IgD-negative memory B cell (primary cell): Measurements from ENCODE around the gene TBC1D12. TPM values are rescaled to one million over a fixed set of nuclear protein-coding genes. Genes with fewer than 3 reads are reported as not detected.
A peak's percentile ranks its signal among the peaks of the same experiment; 100 is the strongest.
"Not testable (repeated sequence)": the region's sequence is repeated elsewhere in the genome, so short reads cannot be mapped to it uniquely, and the experiment has no call there.

Source experiments
- H3K27ac Mint-ChIP-seq, 3 donors: one replicate each; pipeline ENCODE4 v1.8.0; 2020 to 2022; ENCODE audit warnings: mild to moderate bottlenecking in 3 of 3, mixed read lengths in 3 of 3, moderate library complexity in 1 of 3
- H3K27me3 Mint-ChIP-seq: one replicate; pipeline ENCODE4 v1.8.0; 2021; ENCODE audit warnings: mixed read lengths
- H3K36me3 Mint-ChIP-seq: one replicate; pipeline ENCODE4 v1.8.0; 2020; ENCODE audit warnings: mild to moderate bottlenecking, mixed read lengths
- H3K4me1 Mint-ChIP-seq, 3 donors: one replicate each; pipeline ENCODE4 v1.8.0; 2020 to 2022; ENCODE audit warnings: mixed read lengths in 3 of 3, mild to moderate bottlenecking in 1 of 3
- H3K4me3 Mint-ChIP-seq, 4 donors: one replicate each; pipeline ENCODE4 v1.8.0; 2020 to 2022; ENCODE audit warnings: mild to moderate bottlenecking in 4 of 4, mixed read lengths in 4 of 4, moderate library complexity in 3 of 4
- H3K9me3 Mint-ChIP-seq, 3 donors: one replicate each; pipeline ENCODE4 v1.8.0; 2020 to 2021; ENCODE audit warnings: mixed read lengths in 3 of 3, mild to moderate bottlenecking in 1 of 3
- polyA plus RNA-seq: library from polyadenylated mRNA; unstranded; fragments of 300-500 nt; fragmentation: Illumina TruSeq; gene quantifications from one replicate; pipeline ENCODE4 v1.2.3, GENCODE V29; 2021

TBC1D12 gene
- polyA plus RNA-seq, 1 donor from 2014 or later: 2.9 TPM

DNA sequence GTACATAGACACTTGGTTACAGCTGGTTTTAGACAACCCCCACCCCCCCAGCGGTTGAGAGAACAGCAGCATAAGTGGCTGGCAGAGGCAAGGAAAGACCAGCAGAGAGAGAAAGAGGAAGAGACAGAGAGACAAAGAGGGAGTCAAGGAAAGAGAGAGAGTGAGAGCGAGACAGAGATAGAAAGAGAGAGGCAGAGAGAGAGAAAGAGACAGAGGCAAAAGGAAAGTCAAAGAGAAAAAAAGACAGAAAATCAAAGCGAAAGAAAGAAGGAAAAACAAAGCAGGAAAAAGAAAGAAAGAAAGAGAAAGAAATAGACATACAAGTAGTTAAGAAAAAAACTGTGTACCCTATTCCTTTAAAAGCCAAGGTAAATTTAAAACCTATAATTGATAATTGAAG is 16.6 kb upstream of the TBC1D12 start:
- not testable (repeated sequence) for H3K4me1 Mint-ChIP-seq, H3K9me3 Mint-ChIP-seq, H3K4me3 Mint-ChIP-seq, H3K27me3 Mint-ChIP-seq, H3K27ac Mint-ChIP-seq, H3K36me3 Mint-ChIP-seq

- H3K36me3 Mint-ChIP-seq, H3K27ac Mint-ChIP-seq, H3K4me1 Mint-ChIP-seq, H3K4me3 Mint-ChIP-seq, H3K27me3 Mint-ChIP-seq, H3K9me3 Mint-ChIP-seq: not testable (repeated sequence)
These were observed 10.2 kb upstream of the TBC1D12 start for GRCh38 chr10:94392117-94392516.

DNA sequence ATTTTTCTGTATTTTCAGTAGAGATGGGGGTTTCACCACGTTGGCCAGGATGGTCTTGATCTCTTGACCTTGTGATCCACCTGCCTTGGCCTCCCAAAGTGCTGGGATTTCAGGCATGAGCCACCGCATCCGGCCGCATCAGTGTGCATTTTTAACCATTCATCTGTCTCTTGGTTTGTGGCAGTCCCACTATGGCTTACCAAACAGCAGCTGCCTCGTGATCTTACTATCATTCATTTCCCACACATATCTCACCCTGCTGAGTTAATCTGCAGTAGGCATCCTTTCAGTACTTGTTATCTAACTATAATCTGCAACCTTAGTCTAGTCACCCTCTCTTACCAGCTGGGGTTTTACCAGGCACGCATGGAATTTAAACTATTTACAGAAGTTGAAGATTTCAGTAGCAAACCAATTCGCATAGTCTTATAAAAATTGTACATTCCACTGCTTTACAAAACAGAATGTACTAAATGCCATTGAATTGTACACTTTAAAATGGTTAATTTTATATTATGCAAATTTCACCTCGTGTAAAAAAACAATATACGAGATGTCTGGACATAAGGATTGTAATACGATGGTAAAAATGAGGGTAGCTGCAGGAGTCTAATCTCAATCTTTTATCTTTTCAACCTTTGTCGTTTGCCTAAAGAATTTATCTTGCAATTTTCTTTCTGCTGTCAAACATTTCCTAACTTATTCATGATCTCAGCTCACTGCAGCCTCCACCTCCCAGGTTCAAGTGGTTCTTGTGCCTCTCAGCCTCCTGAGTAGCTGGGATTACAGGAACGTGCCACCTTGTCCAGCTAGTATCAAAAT is 4.6 kb upstream of the TBC1D12 start:
- peaks cover 2% of the 10 kb centered on the region for H3K36me3 Mint-ChIP-seq
- no peak overlapping the region for H3K27ac Mint-ChIP-seq
- H3K9me3 Mint-ChIP-seq: peaks cover 0 to 3% (median 0%) of the 10 kb centered on the region in 3 donors
- H3K4me3 Mint-ChIP-seq: no peak overlapping the region
- H3K4me1 Mint-ChIP-seq: peaks cover 3 to 5% (median 4%) of the 10 kb centered on the region in 3 donors
- peaks cover 6% of the 10 kb centered on the region for H3K27me3 Mint-ChIP-seq

GRCh38 chr10:94398762-94399161 is 3.6 kb upstream of the TBC1D12 start:
- H3K36me3 Mint-ChIP-seq: peaks cover 2% of the 10 kb centered on the region
- H3K4me1 Mint-ChIP-seq: peaks cover 4 to 5% (median 5%) of the 10 kb centered on the region in 3 donors
- no peak overlapping the region for H3K27ac Mint-ChIP-seq
- peaks cover 6% of the 10 kb centered on the region for H3K27me3 Mint-ChIP-seq
- no peak overlapping the region for H3K4me3 Mint-ChIP-seq
- H3K9me3 Mint-ChIP-seq: peaks cover 0 to 3% (median 0%) of the 10 kb centered on the region in 3 donors

DNA sequence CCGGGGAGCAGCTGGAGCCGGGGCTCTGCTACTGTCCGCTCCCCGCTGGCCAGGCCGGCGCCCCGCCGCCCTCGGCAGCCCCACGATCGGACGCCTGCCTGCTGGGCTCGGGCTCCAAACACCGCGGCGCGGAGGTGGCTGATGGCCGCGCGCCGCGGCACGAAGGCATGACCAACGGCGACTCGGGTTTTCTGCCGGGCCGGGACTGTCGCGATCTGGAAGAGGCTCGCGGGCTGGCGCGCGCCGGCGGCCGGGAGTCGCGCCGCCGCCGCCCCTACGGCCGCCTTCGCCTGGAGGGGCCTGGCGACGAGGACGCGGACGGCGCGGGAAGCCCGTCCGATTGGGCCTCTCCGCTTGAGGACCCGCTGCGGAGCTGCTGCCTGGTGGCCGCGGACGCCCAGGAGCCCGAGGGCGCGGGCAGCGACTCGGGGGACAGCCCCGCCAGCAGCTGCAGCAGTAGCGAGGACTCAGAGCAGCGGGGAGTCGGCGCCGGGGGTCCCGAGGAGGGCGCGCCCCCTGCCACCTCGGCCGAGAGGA is 570 bp downstream of the TBC1D12 start:
- H3K36me3 Mint-ChIP-seq: no peaks in the 10 kb centered on the region
- peaks cover 4 to 9% (median 8%) of the 10 kb centered on the region in 3 donors for H3K4me1 Mint-ChIP-seq
- peaks cover 4% of the 10 kb centered on the region for H3K27me3 Mint-ChIP-seq
- H3K27ac Mint-ChIP-seq: no peak overlapping the region
- H3K4me3 Mint-ChIP-seq: peak overlapping the region; percentile 87 to 99 (median 96)
- H3K9me3 Mint-ChIP-seq: peaks cover 0 to 3% (median 0%) of the 10 kb centered on the region in 3 donors

DNA sequence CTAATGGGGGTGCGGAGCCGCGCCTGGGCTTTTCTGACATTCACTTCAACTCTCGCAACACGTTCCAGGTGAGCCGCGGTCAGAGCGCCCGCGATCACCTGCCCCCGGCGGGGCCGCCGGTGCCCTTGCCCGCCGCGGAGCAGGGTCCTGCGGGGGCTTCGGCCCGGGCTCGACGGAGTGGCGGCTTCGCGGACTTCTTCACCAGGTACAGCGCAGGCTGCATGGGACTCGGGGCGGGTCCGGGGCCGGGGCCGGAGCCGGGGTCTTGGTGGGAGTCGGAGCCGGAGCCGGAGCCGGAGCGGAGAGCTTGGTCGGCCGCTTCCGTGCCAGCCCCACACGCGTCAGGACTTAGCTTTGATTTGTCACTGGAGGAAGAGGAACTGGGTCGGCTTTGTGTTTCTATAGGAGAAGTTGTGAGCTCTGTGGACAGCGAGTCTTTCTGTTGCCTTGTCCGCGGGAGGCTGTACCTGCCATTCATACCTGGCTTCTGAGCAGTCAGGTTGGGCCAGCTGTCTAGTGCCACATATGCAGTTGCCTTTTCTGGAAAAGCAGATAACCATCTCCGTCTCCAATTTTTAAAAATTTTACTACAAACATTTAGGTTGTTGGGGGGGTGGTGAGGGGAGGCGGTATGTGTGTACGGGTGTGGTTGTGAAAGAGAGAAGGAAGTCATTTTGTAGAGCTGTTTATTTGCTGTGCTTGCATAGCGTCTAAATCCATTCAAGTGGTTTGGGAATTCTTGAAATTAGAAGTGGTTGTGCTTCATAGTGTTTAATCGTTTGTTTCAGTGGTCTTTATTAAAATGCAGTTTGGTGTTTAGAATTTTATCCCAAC is 1.3 kb downstream of the TBC1D12 start:
- peak overlapping the region; percentile 87 to 96 (median 89) for H3K27ac Mint-ChIP-seq
- peaks cover 4% of the 10 kb centered on the region for H3K27me3 Mint-ChIP-seq
- peak overlapping the region; percentile 92 to 99 (median 98) for H3K4me3 Mint-ChIP-seq
- peaks cover 4 to 10% (median 10%) of the 10 kb centered on the region in 3 donors for H3K4me1 Mint-ChIP-seq
- no peaks in the 10 kb centered on the region for H3K36me3 Mint-ChIP-seq
- H3K9me3 Mint-ChIP-seq: peaks cover 0 to 3% (median 0%) of the 10 kb centered on the region in 3 donors

GRCh38 chr10:94405406-94405805 is 3.1 kb downstream of the TBC1D12 start:
- Mint-ChIP-seq H3K27ac (peak overlapping the region in 1 of 3 donors; percentile 29), H3K4me3 (peak overlapping the region in 3 of 4 donors; percentile 14 to 25 (median 23)), H3K4me1 (peaks cover 4 to 13% (median 10%) of the 10 kb centered on the region in 3 donors), H3K27me3 (no peaks in the 10 kb centered on the region), H3K9me3 (peaks cover 0 to 3% (median 0%) of the 10 kb centered on the region in 3 donors), H3K36me3 (no peaks in the 10 kb centered on the region)

- Mint-ChIP-seq H3K36me3 (peaks cover 1% of the 10 kb centered on the region), H3K27ac (no peak overlapping the region), H3K27me3 (no peaks in the 10 kb centered on the region), H3K9me3 (no peaks in the 10 kb centered on the region), H3K4me1 (peaks cover 4 to 10% (median 7%) of the 10 kb centered on the region in 3 donors), H3K4me3 (no peak overlapping the region)
These were observed 5.3 kb downstream of the TBC1D12 start for GRCh38 chr10:94407668-94408067.

- Mint-ChIP-seq H3K4me3 (no peak overlapping the region), H3K27me3 (no peaks in the 10 kb centered on the region), H3K36me3 (peaks cover 1% of the 10 kb centered on the region), H3K4me1 (peaks cover 10 to 11% (median 10%) of the 10 kb centered on the region in 3 donors), H3K9me3 (no peaks in the 10 kb centered on the region), H3K27ac (no peak overlapping the region)
These were observed 6.8 kb downstream of the TBC1D12 start for GRCh38 chr10:94409021-94409657.

DNA sequence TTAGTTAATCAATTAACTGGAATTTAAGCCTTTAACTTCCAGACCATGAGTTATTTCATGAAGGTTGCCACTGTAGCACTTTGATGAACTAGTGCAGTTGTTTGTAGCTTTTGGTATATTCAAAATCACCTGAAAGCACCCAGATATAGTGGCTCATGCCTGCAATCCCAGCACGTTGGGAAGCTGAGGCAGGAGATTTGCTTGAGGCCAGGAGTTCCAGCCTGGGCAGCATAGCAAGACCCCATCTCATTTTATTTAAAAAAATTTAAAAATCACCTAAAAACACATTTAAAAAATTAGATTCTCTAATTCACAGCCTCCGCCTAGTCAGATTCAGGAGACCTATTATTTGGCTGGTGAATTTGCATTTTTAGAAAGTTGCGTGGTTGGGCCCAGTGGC is 9.0 kb downstream of the TBC1D12 start:
- peaks cover 11 to 17% (median 12%) of the 10 kb centered on the region in 3 donors for H3K4me1 Mint-ChIP-seq
- H3K27me3 Mint-ChIP-seq: no peaks in the 10 kb centered on the region
- no peaks in the 10 kb centered on the region for H3K9me3 Mint-ChIP-seq
- H3K27ac Mint-ChIP-seq: no peak overlapping the region
- no peak overlapping the region for H3K4me3 Mint-ChIP-seq
- peaks cover 1% of the 10 kb centered on the region for H3K36me3 Mint-ChIP-seq

GRCh38 chr10:94412449-94412848 is 10.1 kb downstream of the TBC1D12 start:
- no peaks in the 10 kb centered on the region for H3K27me3 Mint-ChIP-seq
- peaks cover 11 to 22% (median 14%) of the 10 kb centered on the region in 3 donors for H3K4me1 Mint-ChIP-seq
- no peak overlapping the region for H3K4me3 Mint-ChIP-seq
- H3K9me3 Mint-ChIP-seq: no peaks in the 10 kb centered on the region
- H3K27ac Mint-ChIP-seq: no peak overlapping the region
- peaks cover 1% of the 10 kb centered on the region for H3K36me3 Mint-ChIP-seq

- H3K4me3 Mint-ChIP-seq: no peak overlapping the region
- H3K9me3 Mint-ChIP-seq: no peaks in the 10 kb centered on the region
- peaks cover 11 to 22% (median 11%) of the 10 kb centered on the region in 3 donors for H3K4me1 Mint-ChIP-seq
- no peak overlapping the region for H3K27ac Mint-ChIP-seq
- peaks cover 1% of the 10 kb centered on the region for H3K36me3 Mint-ChIP-seq
- H3K27me3 Mint-ChIP-seq: no peaks in the 10 kb centered on the region
These were observed 11.0 kb downstream of the TBC1D12 start for GRCh38 chr10:94413361-94413760.

DNA sequence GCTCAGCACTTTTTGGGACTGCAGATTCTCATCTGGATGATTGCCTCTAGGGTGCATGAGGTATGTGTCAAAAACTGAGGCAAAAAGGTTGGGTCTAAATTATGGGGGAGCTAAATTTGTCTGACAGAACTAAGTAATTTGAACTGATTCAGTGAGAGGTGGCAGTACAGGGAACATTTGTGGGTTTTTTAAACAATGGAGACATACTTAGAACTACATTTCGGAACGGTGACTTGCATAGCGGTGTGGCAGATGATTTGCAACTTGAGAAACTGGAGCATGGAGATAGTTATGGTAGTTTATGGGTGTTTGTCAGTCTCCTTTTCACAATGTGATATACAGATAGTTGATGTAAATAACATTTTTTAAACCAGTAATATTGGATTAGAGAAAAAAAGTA is 14.6 kb downstream of the TBC1D12 start:
- Mint-ChIP-seq H3K4me3 (no peak overlapping the region), H3K9me3 (no peaks in the 10 kb centered on the region), H3K27ac (no peak overlapping the region), H3K36me3 (peaks cover 1% of the 10 kb centered on the region), H3K4me1 (peaks cover 8 to 39% (median 27%) of the 10 kb centered on the region in 3 donors), H3K27me3 (no peaks in the 10 kb centered on the region)

DNA sequence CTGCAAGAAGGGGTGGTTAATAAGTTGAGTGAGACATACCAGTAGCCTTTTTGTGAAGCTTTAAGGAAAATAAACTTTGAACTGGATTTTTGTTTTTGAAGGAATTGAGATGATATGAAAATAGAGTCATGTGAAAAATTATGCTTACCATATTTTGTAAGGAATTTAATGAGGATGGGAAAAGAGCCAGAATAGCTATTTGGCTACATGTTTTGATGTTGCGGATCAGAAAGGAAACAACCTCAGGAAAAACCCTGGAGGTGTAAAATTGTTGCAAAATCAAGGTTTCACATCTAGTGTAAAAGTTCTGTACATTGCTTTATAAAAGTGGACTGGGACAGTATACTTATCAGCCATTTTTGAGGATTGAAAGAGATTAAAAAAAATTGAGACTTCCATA is 15.0 kb downstream of the TBC1D12 start:
- no peak overlapping the region for H3K4me3 Mint-ChIP-seq
- peaks cover 8 to 37% (median 28%) of the 10 kb centered on the region in 3 donors for H3K4me1 Mint-ChIP-seq
- H3K9me3 Mint-ChIP-seq: no peaks in the 10 kb centered on the region
- no peak overlapping the region for H3K27ac Mint-ChIP-seq
- peaks cover 2% of the 10 kb centered on the region for H3K36me3 Mint-ChIP-seq
- no peaks in the 10 kb centered on the region for H3K27me3 Mint-ChIP-seq
